GM12878 (cell line): Measurements from ENCODE around the gene PRDM16. TPM values are rescaled to one million over a fixed set of nuclear protein-coding genes. Genes with fewer than 3 reads are reported as not detected.

Source experiments
- ATAC-seq: fragments of 200-7000 bp; cut with Tn5 transposase; 3 replicates; pipeline ENCODE4 v1.9.1; 2020; ENCODE audit warnings: mild to moderate bottlenecking, moderate library complexity
- BruUV-seq: library from RNA; stranded (reverse); fragments of 400-500 nt; replicated peaks from 2 replicates; lab custom pipeline; 2021; lab: Mats Ljungman, UMichigan
- CTCF ChIA-PET: fragments of 300-600 bp; sonication (Branson Sonifier 250); formaldehyde crosslinking; extraction: SDS; loops from one replicate; lab custom pipeline; 2021; ENCODE audit warnings: inconsistent platforms; lab: Yijun Ruan, JAX
- POLR2A ChIA-PET: fragments of 350-600 bp; formaldehyde crosslinking; extraction: SDS; loops from one replicate; lab custom pipeline; 2021; ENCODE audit warnings: inconsistent platforms; lab: Charles Lee
- RAD21 ChIA-PET: fragments of 300-600 bp; sonication (Branson Sonifier 250); formaldehyde crosslinking; loops from one replicate; lab custom pipeline; 2023; ENCODE audit warnings: antibody characterized with exemption; ENCODE audit not compliant: unreplicated experiment; lab: Charles Lee
- SMC1A ChIA-PET: fragments of 300-600 bp; sonication (Branson Sonifier 250); formaldehyde crosslinking; loops from one replicate; lab custom pipeline; 2023; ENCODE audit not compliant: unreplicated experiment, uncharacterized antibody; lab: Charles Lee
- DNase-seq: peaks from one replicate; pipeline ENCODE4 v3.0.0-alpha.2; 2011; ENCODE audit warnings: low read depth, low spot score
- FAIRE-seq: peaks from 3 replicates; lab custom pipeline; 2011; peaks lifted over from hg19 to GRCh38; lab: Jason Lieb, UNC
- H2AFZ ChIP-seq: 2 replicates; pipeline ENCODE4 v1.6.0; 2011; ENCODE audit warnings: low read depth, low read length, control low read depth; ENCODE audit not compliant: control insufficient read depth
- H3K27ac ChIP-seq: 2 replicates; pipeline ENCODE4 v1.5.1; 2011; ENCODE audit warnings: control low read depth; ENCODE audit not compliant: control insufficient read depth, insufficient read depth
- H3K27me3 ChIP-seq, 2 experiments: replicated peaks in 1 of 2; 2 replicates each; pipeline versions ENCODE4 v1.6.0 to v1.6.1; 2011; ENCODE audit warnings: low read length in 1 of 2; ENCODE audit not compliant: control insufficient read depth in 2 of 2, insufficient read depth in 2 of 2
- H3K36me3 ChIP-seq, 2 experiments: 2 replicates each; pipeline ENCODE4 v1.5.1; 2011; ENCODE audit warnings: low read length in 1 of 2; ENCODE audit not compliant: control insufficient read depth in 2 of 2, insufficient read depth in 2 of 2
- H3K4me1 ChIP-seq: 2 replicates; pipeline ENCODE4 v1.6.1; 2011; ENCODE audit warnings: mild to moderate bottlenecking, low read length, moderate library complexity, mixed read lengths; ENCODE audit not compliant: control insufficient read depth, insufficient read depth
- H3K4me2 ChIP-seq: 2 replicates; pipeline ENCODE4 v1.6.0; 2011; ENCODE audit warnings: control low read depth; ENCODE audit not compliant: control insufficient read depth, insufficient read depth
- H3K4me3 ChIP-seq: fragments of 200-600 bp; sonication (generic); 2 replicates; pipeline ENCODE4 v1.5.1; 2016
- H3K79me2 ChIP-seq: 2 replicates; pipeline ENCODE4 v1.6.0; 2011; ENCODE audit warnings: low read length; ENCODE audit not compliant: control insufficient read depth, insufficient read depth
- H3K9ac ChIP-seq: 2 replicates; pipeline ENCODE4 v1.8.0; 2011; ENCODE audit warnings: low read length, control low read depth, mixed read lengths; ENCODE audit not compliant: control insufficient read depth, insufficient read depth
- H3K9me3 ChIP-seq: replicated peaks from 3 replicates; pipeline ENCODE4 v1.5.1; 2011; ENCODE audit warnings: mild to moderate bottlenecking, low read length; ENCODE audit not compliant: control insufficient read depth, insufficient read depth
- H4K20me1 ChIP-seq: 2 replicates; pipeline ENCODE4 v1.6.0; 2011; ENCODE audit not compliant: control insufficient read depth, insufficient read depth
- BHLHE40 ChIP-seq, 2 experiments: fragments of 450-650 bp in 1 of 2; IDR thresholded peaks; 2 replicates each; pipeline ENCODE4 v1.6.1; 2011 to 2017; ENCODE audit warnings: low read depth in 2 of 2, borderline replicate concordance in 1 of 2, improper control_type of control experiment in 1 of 2, low read length in 1 of 2, mild to moderate bottlenecking in 1 of 2
- NBN ChIP-seq: fragments of 450-650 bp; IDR thresholded peaks from 2 replicates; pipeline ENCODE4 v1.6.1; 2016
- NR2C1 ChIP-seq: fragments of 450-650 bp; IDR thresholded peaks from 2 replicates; pipeline ENCODE4 v1.6.1; 2017; ENCODE audit warnings: antibody characterized with exemption, mild to moderate bottlenecking, moderate library complexity
- POU2F2 ChIP-seq: IDR thresholded peaks from 3 replicates; pipeline ENCODE4 v1.6.1; 2011; ENCODE audit warnings: low read depth, mild to moderate bottlenecking, low read length, borderline replicate concordance
- RAD21 ChIP-seq: IDR thresholded peaks from 2 replicates; pipeline ENCODE4 v1.6.1; 2011; ENCODE audit warnings: mild to moderate bottlenecking, low read depth, low read length, moderate library complexity; ENCODE audit not compliant: insufficient read depth
- RCOR1 ChIP-seq: conservative IDR thresholded peaks from 2 replicates; pipeline ENCODE4 v1.6.1; 2012; ENCODE audit warnings: low read depth, low read length, improper control_type of control experiment
- SREBF2 ChIP-seq: IDR thresholded peaks from 2 replicates; pipeline ENCODE4 v1.6.1; 2012; ENCODE audit warnings: mild to moderate bottlenecking, low read length
- STAT1 ChIP-seq: fragments of 450-650 bp; conservative IDR thresholded peaks from 2 replicates; pipeline ENCODE4 v1.6.1; 2014; ENCODE audit warnings: antibody characterized with exemption, mild to moderate bottlenecking
- TBL1XR1 ChIP-seq: IDR thresholded peaks from 2 replicates; pipeline ENCODE4 v1.6.1; 2012; ENCODE audit warnings: low read depth, low read length, improper control_type of control experiment
- YBX1 ChIP-seq: fragments of 450-650 bp; IDR thresholded peaks from 2 replicates; pipeline ENCODE4 v1.6.1; 2016; ENCODE audit warnings: antibody characterized with exemption
- WGBS: methylation state at CpG from one replicate; pipeline ENCODE4 v1.1.6; 2016; ENCODE audit warnings: low lambda C conversion rate; ENCODE audit not compliant: insufficient replicate concordance, insufficient coverage; ENCODE audit errors: missing lambda C conversion rate; 5-methylcytosine and 5-hydroxymethylcytosine counted together
- in situ Hi-C: fragments of 300-500 bp; cut with MboI; formaldehyde crosslinking; loops from 9 replicates; pipeline ENCODE4 v1.14.3; 2018; ENCODE audit warnings: mixed read lengths
- intact Hi-C: fragments of 100-400 bp; cut with micrococcal nuclease; formaldehyde crosslinking; loops from one replicate; pipeline ENCODE4 v1.14.2; 2022; ENCODE audit not compliant: unreplicated experiment
- polyA plus RNA-seq, 11 experiments: library from polyadenylated mRNA; depleted of rRNA in 4 of 11; unstranded in 6 of 11; stranded (reverse) in 5 of 11; fragments of >200 nt; fragmentation: Nextera tagmentation in 4 of 11; fragmentation: Illumina TruSeq in 1 of 11; extraction: Ambion mirVana in 4 of 11; extraction: Trizol in 1 of 11; gene quantifications; 1 replicate in 1 of 11; 2 replicates in 10 of 11; pipeline versions ENCODE4 v1.2.1 to v1.2.3, GENCODE V29; 2011 to 2016; ENCODE audit warnings: inconsistent platforms in 2 of 11, missing spikeins in 2 of 11, low read depth in 1 of 11
- total RNA-seq, 4 experiments: library from RNA; depleted of rRNA in 3 of 4; stranded (reverse); fragments of >200 nt in 3 of 4; fragmentation: Illumina TruSeq in 1 of 4; extraction: Trizol in 1 of 4; gene quantifications; 2 replicates each; pipeline versions ENCODE4 v1.2.1 to v1.2.3, GENCODE V29; 2013 to 2021
- TF ChIP-seq, protein P1 (sequence below), 3 experiments: IDR thresholded peaks in 2 of 3; conservative IDR thresholded peaks in 1 of 3; 2 replicates each; pipeline ENCODE4 v1.5.1; 2011; ENCODE audit warnings: low read depth in 3 of 3, low read length in 3 of 3, mild to moderate bottlenecking in 3 of 3, control low read depth in 2 of 3, moderate library complexity in 2 of 3, inconsistent platforms in 1 of 3, mixed read lengths in 1 of 3; ENCODE audit not compliant: control insufficient read depth in 2 of 3, insufficient read depth in 1 of 3; ENCODE audit errors: extremely low read depth in 1 of 3
- TF ChIP-seq, protein P2 (sequence below): fragments of 450-650 bp; formaldehyde crosslinking; IDR thresholded peaks from 2 replicates; pipeline ENCODE4 v1.5.0; 2022; ENCODE audit warnings: mild to moderate bottlenecking, missing genetic modification characterization

Gene PRDM16
- total and polyA plus RNA-seq, 10 of the 15 experiments (the other 5 are each of a cell fraction or from before 2014, with no cell fraction given): 0.03 TPM; not detected in 9

DNA sequence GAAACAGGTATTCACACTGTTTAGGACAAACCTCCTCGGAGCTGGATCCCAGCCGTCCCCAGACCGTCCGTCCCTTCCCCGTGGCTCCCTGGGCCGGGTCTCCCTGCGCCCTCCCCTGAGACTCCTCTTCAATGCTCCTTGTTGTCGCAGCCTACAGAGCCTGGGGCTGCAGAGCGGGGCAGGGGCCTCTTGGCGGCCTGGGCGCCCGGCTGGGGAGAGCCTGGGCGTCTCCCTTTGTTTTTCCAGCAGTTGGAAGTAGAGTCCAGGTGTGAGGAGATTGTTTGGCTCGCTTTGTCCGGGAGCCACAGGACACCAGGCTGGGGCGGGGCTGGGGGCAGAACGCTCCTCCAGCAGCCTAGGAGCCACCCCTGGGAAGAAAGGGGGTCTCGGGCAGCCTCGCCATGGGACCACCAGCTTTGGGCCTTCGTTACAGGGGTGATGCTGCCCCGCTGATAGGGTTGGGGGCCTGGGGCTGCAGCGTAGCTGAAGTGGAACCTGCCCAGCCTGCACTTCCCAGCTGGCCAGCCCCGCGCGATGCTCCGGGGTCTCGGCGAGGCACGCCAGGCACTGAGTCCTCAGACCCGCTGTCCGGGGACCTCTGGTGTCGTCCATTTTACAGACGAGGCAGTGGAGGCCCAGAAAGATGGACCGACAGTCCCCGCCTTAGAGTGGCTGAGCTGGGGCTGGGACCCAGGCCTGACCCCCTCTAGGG lies 66.9 kb downstream of the PRDM16 start:
- ChIA-PET SMC1A (no interaction called here), RAD21 (no interaction called here), CTCF (no interaction called here), POLR2A (no interaction called here)
- H3K79me2 ChIP-seq: no peaks in the 10 kb centered on the region
- FAIRE-seq: no peak
- no peak overlapping the region for H2AFZ ChIP-seq
- no TSS peak for BruUV-seq
- no peak overlapping the region for H3K4me3 ChIP-seq
- TF ChIP-seq BHLHE40 (IDR thresholded peaks at IDR 0.05; ENCODE audit: borderline replicate concordance in 1 of 2, low read depth in 2 of 2, low read length in 1 of 2) (no peak), NBN (no peak), RAD21 (no peak), RCOR1 (no peak), TBL1XR1 (no peak), POU2F2 (no peak), SREBF2 (no peak), NR2C1 (no peak), STAT1 (no peak), YBX1 (no peak)
- TF ChIP-seq, protein P1, sequence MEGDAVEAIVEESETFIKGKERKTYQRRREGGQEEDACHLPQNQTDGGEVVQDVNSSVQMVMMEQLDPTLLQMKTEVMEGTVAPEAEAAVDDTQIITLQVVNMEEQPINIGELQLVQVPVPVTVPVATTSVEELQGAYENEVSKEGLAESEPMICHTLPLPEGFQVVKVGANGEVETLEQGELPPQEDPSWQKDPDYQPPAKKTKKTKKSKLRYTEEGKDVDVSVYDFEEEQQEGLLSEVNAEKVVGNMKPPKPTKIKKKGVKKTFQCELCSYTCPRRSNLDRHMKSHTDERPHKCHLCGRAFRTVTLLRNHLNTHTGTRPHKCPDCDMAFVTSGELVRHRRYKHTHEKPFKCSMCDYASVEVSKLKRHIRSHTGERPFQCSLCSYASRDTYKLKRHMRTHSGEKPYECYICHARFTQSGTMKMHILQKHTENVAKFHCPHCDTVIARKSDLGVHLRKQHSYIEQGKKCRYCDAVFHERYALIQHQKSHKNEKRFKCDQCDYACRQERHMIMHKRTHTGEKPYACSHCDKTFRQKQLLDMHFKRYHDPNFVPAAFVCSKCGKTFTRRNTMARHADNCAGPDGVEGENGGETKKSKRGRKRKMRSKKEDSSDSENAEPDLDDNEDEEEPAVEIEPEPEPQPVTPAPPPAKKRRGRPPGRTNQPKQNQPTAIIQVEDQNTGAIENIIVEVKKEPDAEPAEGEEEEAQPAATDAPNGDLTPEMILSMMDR (IDR thresholded peaks at IDR 0.05 in 2 of 3, conservative IDR thresholded peaks at IDR 0.05 in 1 of 3; ENCODE audit: control insufficient read depth in 2 of 3, extremely low read depth in 1 of 3, insufficient read depth in 1 of 3, low read depth in 3 of 3, low read length in 3 of 3): no peak
- TF ChIP-seq, protein P2, sequence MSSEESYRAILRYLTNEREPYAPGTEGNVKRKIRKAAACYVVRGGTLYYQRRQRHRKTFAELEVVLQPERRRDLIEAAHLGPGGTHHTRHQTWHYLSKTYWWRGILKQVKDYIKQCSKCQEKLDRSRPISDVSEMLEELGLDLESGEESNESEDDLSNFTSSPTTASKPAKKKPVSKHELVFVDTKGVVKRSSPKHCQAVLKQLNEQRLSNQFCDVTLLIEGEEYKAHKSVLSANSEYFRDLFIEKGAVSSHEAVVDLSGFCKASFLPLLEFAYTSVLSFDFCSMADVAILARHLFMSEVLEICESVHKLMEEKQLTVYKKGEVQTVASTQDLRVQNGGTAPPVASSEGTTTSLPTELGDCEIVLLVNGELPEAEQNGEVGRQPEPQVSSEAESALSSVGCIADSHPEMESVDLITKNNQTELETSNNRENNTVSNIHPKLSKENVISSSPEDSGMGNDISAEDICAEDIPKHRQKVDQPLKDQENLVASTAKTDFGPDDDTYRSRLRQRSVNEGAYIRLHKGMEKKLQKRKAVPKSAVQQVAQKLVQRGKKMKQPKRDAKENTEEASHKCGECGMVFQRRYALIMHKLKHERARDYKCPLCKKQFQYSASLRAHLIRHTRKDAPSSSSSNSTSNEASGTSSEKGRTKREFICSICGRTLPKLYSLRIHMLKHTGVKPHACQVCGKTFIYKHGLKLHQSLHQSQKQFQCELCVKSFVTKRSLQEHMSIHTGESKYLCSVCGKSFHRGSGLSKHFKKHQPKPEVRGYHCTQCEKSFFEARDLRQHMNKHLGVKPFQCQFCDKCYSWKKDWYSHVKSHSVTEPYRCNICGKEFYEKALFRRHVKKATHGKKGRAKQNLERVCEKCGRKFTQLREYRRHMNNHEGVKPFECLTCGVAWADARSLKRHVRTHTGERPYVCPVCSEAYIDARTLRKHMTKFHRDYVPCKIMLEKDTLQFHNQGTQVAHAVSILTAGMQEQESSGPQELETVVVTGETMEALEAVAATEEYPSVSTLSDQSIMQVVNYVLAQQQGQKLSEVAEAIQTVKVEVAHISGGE (CRISPR knock-in tag): no peak
- ATAC-seq: no peak
- in situ Hi-C loops: no loop called here
- H4K20me1 ChIP-seq: no peaks in the 10 kb centered on the region
- H3K9me3 ChIP-seq: no peaks in the 10 kb centered on the region
- H3K4me1 ChIP-seq: no peaks in the 10 kb centered on the region
- no peak overlapping the region for H3K9ac ChIP-seq
- no peak overlapping the region for H3K4me2 ChIP-seq
- no peaks in the 10 kb centered on the region for H3K36me3 ChIP-seq
- H3K27ac ChIP-seq: no peak overlapping the region
- 31% methylated on average over 29 of the region's 35 CpGs for WGBS
- no peak for DNase-seq
- intact Hi-C loops: no loop called here
- H3K27me3 ChIP-seq: no peaks in the 10 kb centered on the region
